Inferior parietal cortex (tissue), 1 donor: Measurements from ENCODE around the gene ACO2.

Experiments used
- DNase-seq: peaks from one replicate; pipeline ENCODE4 v3.0.0-alpha.2; 2016; ENCODE audit errors: extremely low spot score

Gene ACO2

GRCh38 chr22:41488596-41489385, 19.9 kb downstream of the ACO2 start:
- no peak for DNase-seq

- DNase-seq = no peak
Observed at GRCh38 chr22:41491374-41492100, 22.6 kb downstream of the ACO2 start.

GRCh38 chr22:41498303-41498835, 29.5 kb downstream of the ACO2 start:
- DNase-seq = no peak

- DNase-seq = no peak
Observed at GRCh38 chr22:41499624-41500280, 30.8 kb downstream of the ACO2 start.

GRCh38 chr22:41500303-41500702, 31.4 kb downstream of the ACO2 start:
- no peak for DNase-seq

GRCh38 chr22:41501209-41501608, 32.3 kb downstream of the ACO2 start:
- no peak for DNase-seq

- no peak for DNase-seq
Observed at GRCh38 chr22:41504397-41504796, 35.5 kb downstream of the ACO2 start.

GRCh38 chr22:41504816-41505215, 35.9 kb downstream of the ACO2 start:
- DNase-seq = no peak

GRCh38 chr22:41505511-41506220, 36.7 kb downstream of the ACO2 start:
- DNase-seq = no peak

- DNase-seq = no peak
Observed at GRCh38 chr22:41507330-41508063, 38.6 kb downstream of the ACO2 start.

GRCh38 chr22:41508770-41509170, 39.9 kb downstream of the ACO2 start:
- DNase-seq = peak; percentile 70

GRCh38 chr22:41511521-41511968, 42.6 kb downstream of the ACO2 start:
- DNase-seq = no peak

- DNase-seq = no peak
Observed at GRCh38 chr22:41512421-41513194, 43.7 kb downstream of the ACO2 start.

- DNase-seq = peak; percentile 68
Observed at GRCh38 chr22:41513391-41513790, 44.5 kb downstream of the ACO2 start.

GRCh38 chr22:41516462-41516861, 47.5 kb downstream of the ACO2 start:
- DNase-seq = no peak

- DNase-seq = peak; percentile 93
Observed at GRCh38 chr22:41517172-41518047, 48.5 kb downstream of the ACO2 start.

GRCh38 chr22:41518048-41518347, 49.1 kb downstream of the ACO2 start:
- DNase-seq = no peak

GRCh38 chr22:41521126-41521525, 52.2 kb downstream of the ACO2 start:
- no peak for DNase-seq

- no peak for DNase-seq
Observed at GRCh38 chr22:41522813-41523212, 53.9 kb downstream of the ACO2 start.
